ENCODE data around the gene SRP68.
"Not testable (repeated sequence)": the region's sequence is repeated elsewhere in the genome, so short reads cannot be mapped to it uniquely, and the experiment has no call there.

The SRP68 gene

DNA sequence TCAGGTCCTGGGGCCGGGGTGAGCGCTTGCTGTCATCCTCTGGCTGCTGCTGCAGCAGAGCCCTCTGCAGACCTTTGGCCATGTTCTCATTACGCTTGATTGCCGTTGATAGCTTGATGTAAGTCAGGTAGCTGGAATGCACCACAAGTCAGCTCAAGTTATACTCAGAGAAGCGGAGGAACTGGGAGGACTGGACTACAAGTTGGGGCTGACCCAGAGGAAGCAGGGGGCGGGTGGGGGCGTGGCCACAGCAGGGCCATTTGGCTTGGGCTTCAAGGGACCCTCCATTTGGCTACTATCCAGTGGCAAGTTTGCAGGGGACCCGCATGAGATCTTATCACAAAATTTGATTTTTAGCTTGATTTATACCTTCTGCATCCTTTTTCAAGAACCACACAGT, 26.3 kb downstream of the SRP68 start:
- DNase-seq (ENCODE audit: low read depth in 2 of 2) = no peak

- DNase-seq (ENCODE audit: low read depth in 2 of 2) = not testable (repeated sequence)
Measured at GRCh38 chr17:76044475-76045007, 27.8 kb downstream of the SRP68 start.

- not testable (repeated sequence) for DNase-seq (ENCODE audit: low read depth in 2 of 2)
Measured at GRCh38 chr17:76042868-76043267, 29.4 kb downstream of the SRP68 start.

GRCh38 chr17:76040376-76040775, 31.9 kb downstream of the SRP68 start:
- DNase-seq (ENCODE audit: low read depth in 2 of 2) = no peak

- no peak for DNase-seq (ENCODE audit: low read depth in 2 of 2)
Measured at GRCh38 chr17:76039121-76039520, 33.2 kb downstream of the SRP68 start.

DNA sequence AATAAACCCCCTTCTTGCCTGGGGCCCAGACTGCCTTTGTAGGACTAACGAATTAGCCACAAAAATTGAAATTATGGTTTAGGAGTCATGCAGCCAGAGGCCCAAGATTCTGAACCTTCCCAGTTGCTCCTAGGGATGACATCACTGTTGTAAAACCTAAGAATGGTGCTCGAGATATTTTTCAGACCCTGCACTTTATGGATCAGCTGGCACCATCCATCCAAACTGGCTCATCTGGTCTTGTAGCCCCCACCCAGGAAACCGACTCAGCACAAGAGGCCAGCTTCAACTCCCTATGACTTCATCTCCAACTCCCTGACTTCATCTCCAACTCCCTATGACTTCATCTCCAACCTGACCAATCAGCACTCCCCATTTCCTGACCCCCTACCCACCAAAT, 34.3 kb downstream of the SRP68 start:
- no peak for DNase-seq (ENCODE audit: low read depth in 2 of 2)

- no peak for DNase-seq (ENCODE audit: low read depth in 2 of 2)
Measured at GRCh38 chr17:76036497-76037261, 35.6 kb downstream of the SRP68 start.

DNA sequence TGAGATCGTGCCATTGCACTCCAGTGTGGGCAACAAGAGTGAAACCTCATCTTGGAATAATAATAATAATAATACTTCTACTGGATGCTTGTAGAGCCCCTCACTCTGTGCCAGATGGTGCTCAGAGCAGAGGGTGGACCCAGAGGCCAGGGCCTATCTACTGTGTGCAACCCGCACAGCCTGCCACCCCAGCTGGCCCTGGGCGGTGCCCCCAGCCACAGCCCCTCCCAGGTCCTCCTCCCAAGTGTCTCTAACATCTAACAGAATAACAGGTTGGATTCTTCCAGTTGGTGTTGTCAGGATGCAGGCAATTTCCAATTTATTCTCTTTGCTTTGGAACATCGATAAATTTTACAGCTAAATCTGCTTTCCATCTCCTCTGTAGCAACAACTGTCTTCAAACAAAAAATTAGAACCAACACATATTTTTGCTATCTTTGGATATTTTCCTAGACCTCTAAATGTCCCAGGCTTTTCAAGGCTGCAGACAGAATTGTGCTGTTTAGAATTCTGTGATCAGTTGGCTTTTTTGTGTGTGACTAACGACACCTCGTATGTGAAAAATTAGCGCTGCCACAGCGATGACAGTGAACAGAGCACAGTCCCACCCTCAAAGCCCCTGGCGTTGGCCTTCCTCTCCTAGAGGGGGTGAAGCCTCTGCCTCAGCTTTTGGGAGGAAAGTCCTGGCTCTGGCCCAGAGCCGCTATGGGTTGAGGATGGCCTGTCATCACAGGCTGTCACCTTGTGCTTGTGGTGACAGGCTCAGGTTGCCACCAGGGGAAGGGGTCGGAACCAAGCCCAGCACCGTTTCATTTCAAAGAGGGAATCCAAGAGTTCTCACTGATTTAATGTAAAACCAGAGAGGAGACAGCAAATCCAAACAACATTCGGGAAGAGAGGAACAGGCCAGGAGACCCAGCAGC, 37.6 kb downstream of the SRP68 start:
- no peak for DNase-seq (ENCODE audit: low read depth in 2 of 2)

- no peak for DNase-seq (ENCODE audit: low read depth in 2 of 2)
Measured at GRCh38 chr17:76033139-76033538, 39.2 kb downstream of the SRP68 start.

GRCh38 chr17:76032780-76033108, 39.6 kb downstream of the SRP68 start:
- no peak for DNase-seq (ENCODE audit: low read depth in 2 of 2)

DNA sequence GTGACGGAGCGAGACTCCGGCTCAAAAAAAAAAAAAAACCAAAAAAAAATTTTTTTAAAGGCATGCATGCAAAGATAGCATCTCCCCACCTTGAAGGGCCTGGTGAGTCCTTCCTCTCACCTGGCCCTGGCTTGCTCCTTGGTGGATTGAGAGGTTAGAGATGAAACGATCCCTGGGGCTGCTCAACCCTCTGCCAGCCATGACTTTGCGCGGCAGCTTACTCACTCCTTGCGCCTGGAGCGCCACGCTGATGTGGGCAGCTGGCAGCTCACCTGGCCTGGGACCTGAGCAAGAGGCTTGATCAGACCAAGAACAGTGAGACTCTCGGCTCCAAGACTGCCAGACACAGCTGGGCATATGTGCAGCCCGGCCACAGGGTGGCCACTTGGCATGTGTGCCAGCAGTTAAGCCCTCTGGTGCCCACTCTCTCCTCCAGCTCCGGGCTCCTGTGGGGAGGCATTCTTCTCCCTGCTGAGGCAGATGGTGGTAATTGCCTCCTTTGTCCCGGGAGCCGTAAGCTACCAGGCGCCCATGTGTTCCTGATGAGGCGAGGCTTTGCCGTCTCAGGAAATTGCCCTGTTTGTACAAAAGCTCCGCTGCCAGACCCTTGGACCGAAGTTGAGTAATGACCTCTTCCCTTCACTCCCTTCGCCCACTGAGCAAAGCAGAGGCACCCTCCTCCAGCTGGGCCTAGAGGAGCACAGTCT, 40.1 kb downstream of the SRP68 start:
- DNase-seq (ENCODE audit: low read depth in 2 of 2) = no peak

DNA sequence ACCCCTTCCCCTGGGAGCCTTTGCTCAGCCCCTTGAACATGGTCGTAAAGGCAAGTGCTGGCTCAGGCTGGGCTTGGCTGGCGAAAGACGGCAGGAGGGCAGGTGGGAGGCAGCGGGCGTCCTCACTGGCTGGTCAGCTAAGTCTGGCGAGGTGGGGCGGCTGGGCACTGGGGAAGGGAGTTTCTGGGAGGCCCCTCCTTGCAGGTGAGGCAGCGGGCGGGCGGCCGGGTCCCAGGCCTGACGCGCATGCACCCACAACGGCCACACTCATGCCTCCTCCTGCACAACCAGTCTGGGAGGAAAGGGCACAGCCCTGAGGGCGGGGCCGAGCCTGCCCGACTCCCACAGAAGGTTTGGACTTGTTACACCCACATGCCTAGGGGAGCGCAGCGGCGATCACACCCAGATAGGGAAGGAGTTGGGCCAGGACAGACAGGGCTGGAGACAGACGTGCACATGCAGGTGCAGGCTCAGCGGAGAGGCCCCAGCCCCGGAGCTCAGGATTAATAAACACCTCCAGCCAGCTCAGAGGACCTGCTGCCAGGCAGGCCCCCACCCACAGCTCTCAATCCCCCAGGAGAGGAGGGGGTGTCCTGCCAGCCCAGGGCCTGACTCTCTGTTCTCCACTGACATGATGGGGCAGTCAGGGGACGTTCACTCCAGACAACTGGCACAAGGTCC, 45.0 kb downstream of the SRP68 start, which contains the start of gene EVPL:
Gene EVPL (minus strand): TSS at position 148 of the 681 bp plus-strand sequence. CDS start 108 bp downstream, at position 40.
- DNase-seq (ENCODE audit: low read depth in 2 of 2) = no peak

GRCh38 chr17:76026714-76027158, 45.6 kb downstream of the SRP68 start:
- DNase-seq (ENCODE audit: low read depth in 2 of 2) = no peak

DNA sequence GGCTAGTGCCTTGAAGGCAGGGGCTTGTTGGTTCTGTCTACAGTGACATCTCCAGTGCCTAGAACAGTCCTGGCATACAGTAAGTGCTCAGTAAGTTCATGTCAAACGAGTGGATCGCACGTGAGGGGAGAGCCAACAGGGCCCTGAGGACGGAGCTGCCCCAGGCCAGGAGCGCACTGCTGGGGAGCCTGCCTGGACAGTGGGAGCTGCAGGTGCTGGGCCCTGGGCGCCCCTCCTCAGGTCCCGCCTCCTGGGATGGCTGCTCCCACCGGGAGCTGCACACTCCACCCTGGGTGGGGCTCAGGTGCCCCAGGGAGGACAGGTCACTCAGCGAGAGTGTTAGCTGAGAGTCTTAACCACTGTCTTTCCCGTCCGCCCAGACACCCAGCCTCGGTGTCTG, 47.0 kb downstream of the SRP68 start:
- no peak for DNase-seq (ENCODE audit: low read depth in 2 of 2)

- DNase-seq (ENCODE audit: low read depth in 2 of 2) = no peak
Measured at GRCh38 chr17:76024353-76024752, 48.0 kb downstream of the SRP68 start.

DNA sequence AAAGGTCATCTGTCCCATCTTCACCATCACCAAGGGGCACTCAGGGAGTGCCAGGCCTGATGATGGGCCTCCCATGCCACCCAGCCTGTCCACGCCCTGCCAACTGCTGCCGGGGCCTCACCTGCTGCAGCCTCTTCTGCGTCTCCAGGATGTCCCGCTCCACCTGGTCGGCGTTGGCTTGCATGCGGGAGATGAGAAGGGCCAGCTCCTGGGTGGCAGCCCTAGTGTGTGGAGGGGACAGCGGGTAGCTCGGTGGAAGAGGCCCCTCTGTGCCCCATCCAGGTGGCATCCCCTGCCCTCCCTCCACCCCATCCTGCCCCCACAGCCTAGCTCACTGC, 48.4 kb downstream of the SRP68 start:
- no peak for DNase-seq (ENCODE audit: low read depth in 2 of 2)

DNA sequence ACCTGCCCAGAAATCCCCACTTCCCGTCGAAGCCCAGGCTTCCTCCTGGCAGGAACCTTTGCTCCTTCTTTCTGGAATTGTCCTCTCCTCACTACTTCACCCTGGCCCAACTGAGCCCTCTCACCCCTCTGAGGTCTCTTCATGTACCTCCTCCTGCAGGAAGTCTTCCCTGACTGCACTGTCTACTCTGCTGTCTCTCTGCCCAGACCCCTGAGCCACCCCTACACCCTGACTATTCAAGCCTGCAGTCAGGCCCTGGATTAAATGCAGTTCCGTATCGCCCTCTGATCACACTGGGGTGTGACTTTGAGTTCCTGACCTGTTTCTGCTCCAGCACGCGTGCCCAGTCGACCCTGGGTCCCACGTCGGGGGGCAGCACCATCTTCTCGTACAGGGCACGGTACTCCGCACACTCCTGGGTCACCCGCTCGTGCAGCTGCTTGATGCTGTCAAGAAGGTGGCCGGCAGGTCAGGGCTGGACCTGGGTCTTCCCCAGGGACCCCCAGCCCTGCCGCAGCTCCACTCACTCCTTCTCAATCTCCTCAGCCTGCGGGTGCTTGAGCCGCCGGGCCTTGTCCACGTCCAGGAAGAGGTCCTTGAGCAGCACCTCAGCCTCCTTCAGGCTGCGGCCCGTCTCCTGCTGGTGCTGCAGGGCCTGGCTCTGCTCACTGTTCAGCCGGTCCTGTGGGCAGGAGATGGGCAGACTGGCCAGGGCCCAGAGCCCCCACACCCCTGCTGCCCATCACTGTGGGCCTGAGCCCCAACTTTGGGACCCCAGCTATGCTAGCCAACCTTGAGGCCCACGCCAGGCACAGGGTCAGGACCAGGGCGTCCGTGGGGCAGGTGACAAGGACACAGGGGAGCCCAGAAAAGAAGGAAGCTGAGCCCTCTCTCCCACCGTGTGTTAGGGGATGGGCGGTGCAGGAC, 49.1 kb downstream of the SRP68 start:
- DNase-seq (ENCODE audit: low read depth in 2 of 2) = no peak

DNA sequence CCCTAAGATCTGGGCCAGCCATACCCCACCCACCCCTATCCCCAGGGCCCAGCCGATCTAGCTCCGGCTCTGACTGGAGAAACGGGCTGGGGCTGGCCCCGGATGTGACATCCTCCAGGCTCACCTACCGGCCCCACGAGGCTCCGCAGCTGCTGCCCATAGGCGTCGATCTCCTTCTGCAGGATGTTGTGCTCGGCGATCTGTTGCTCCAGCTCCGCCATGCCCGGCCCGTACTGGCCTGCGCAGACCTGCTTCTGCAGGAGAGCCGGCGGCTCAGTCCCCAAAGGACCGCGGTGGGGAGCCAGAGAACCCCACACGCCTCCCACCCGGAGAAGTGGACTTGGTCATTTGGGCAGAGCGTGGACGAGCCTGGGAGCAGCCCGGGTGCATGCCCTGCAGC, 50.0 kb downstream of the SRP68 start:
- DNase-seq (ENCODE audit: low read depth in 2 of 2) = no peak

DNA sequence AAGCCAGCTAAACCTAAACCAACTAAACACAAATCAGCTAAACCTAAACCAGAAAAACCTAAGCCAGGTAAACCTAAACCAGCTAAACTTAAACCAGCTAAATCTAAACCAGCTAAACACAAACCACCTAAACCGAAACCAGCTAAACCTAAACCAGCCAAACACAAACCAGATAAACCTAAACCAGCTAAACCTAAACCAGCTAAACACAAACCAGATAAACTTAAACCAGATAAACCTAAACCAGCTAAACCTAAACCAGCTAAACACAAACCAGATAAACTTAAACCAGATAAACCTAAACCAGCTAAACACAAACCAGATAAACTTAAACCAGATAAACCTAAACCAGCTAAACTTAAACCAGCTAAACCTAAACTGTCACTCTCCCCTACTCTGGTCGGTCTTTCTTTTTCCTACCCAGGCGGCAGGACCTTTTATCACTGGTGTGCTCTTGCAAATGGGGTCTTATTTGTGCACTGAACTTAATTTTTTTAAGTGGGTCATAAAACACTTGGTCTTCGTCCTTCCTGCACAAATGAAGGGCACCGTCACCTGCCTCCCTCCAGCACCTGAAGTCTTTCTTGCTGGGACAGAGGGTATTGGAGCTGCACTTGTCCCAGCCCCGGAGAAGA, 52.4 kb downstream of the SRP68 start:
- DNase-seq (ENCODE audit: low read depth in 2 of 2) = no peak

DNA sequence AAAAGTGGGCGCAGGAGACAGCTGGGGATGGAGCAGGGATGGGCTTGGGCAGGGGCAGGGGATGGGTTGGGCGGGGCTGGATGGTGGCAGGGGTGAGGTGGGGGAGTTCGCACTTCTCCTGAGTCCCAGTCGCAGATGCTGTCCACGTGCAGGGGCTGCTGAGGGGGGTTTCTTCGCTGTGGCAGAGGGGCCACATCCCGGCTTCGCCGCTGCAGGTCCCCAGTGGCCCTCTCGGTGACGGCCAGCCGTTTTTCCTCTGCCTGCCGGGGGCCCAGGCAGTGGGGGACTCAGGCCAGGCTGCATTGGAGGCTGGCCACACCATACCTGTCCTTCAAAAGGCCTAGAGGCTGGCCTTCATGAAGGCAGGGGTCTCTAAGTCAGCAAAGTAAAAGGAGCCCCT, 53.5 kb downstream of the SRP68 start:
- no peak for DNase-seq (ENCODE audit: low read depth in 2 of 2)
